Natural killer cell (primary cell): ENCODE data around the gene MALRD1. TPM values are rescaled to one million over a fixed set of nuclear protein-coding genes. Genes with fewer than 3 reads are reported as not detected.

Experiments used
- ATAC-seq, 3 donors: fragments of 150-1000 bp in 2 of 3; fragments of 200-7000 bp in 1 of 3; cut with Tn5 transposase; 1 replicate in 1 of 3; 2 replicates in 2 of 3; pipeline ENCODE4 v1.10.0; 2021; ENCODE audit warnings: mild to moderate bottlenecking in 2 of 3, moderate library complexity in 2 of 3
- DNase-seq, 2 donors: peaks; one replicate each; pipeline versions ENCODE4 v3.0.0 to v3.0.0-alpha.2; 2013 to 2021; ENCODE audit warnings: mixed read lengths in 1 of 2
- H3K27ac ChIP-seq: one replicate; pipeline ENCODE4 v1.5.1; 2013; ENCODE audit warnings: mild to moderate bottlenecking, low read length
- H3K27me3 ChIP-seq: one replicate; pipeline ENCODE4 v1.6.1; 2013; ENCODE audit warnings: low read length; ENCODE audit not compliant: control insufficient read depth, insufficient read depth
- H3K36me3 ChIP-seq: one replicate; pipeline ENCODE4 v1.6.1; 2013; ENCODE audit warnings: low read length; ENCODE audit not compliant: control insufficient read depth, insufficient read depth
- H3K4me1 ChIP-seq: one replicate; pipeline ENCODE4 v1.6.1; 2013; ENCODE audit warnings: low read length; ENCODE audit not compliant: control insufficient read depth, insufficient read depth
- H3K4me3 ChIP-seq: one replicate; pipeline ENCODE4 v1.5.1; 2013; ENCODE audit warnings: low read length
- H3K9me3 ChIP-seq: one replicate; pipeline ENCODE4 v1.6.1; 2013; ENCODE audit warnings: low read length; ENCODE audit not compliant: control insufficient read depth, insufficient read depth
- H3K27ac Mint-ChIP-seq, 2 donors: one replicate each; pipeline ENCODE4 v1.8.0; 2022; ENCODE audit warnings: mild to moderate bottlenecking in 2 of 2, mixed read lengths in 2 of 2, moderate library complexity in 1 of 2
- H3K27me3 Mint-ChIP-seq, 2 donors: one replicate each; pipeline ENCODE4 v1.8.0; 2022; ENCODE audit warnings: low read depth in 2 of 2, mixed read lengths in 2 of 2
- H3K36me3 Mint-ChIP-seq: one replicate; pipeline ENCODE4 v1.8.0; 2022; ENCODE audit warnings: mixed read lengths
- H3K4me1 Mint-ChIP-seq, 2 donors: one replicate each; pipeline ENCODE4 v1.8.0; 2022; ENCODE audit warnings: mixed read lengths in 2 of 2
- H3K4me3 Mint-ChIP-seq: one replicate; pipeline ENCODE4 v1.8.0; 2022; ENCODE audit warnings: mild to moderate bottlenecking, moderate library complexity, mixed read lengths
- H3K9me3 Mint-ChIP-seq, 2 donors: one replicate each; pipeline ENCODE4 v1.8.0; 2022; ENCODE audit warnings: mixed read lengths in 2 of 2
- WGBS: methylation state at CpG from one replicate; pipeline ENCODE4 v1.1.7; 2013; ENCODE audit warnings: missing lambda C conversion rate; ENCODE audit not compliant: insufficient coverage; 5-methylcytosine and 5-hydroxymethylcytosine counted together
- intact Hi-C: fragments of 100-400 bp; cut with micrococcal nuclease; formaldehyde crosslinking; loops from one replicate; pipeline ENCODE4 v1.14.2; 2022
- total RNA-seq, 4 donors: library from RNA; stranded (reverse); fragments of 120-200 nt in 1 of 4; gene quantifications; one replicate each; pipeline versions ENCODE4 v1.2.3 to v1.2.4, GENCODE V29; 2013 to 2022
- TF ChIP-seq, protein P1 (sequence below): fragments of 200-600 bp; IDR thresholded peaks from one replicate; pipeline ENCODE4 v1.8.0; 2022; ENCODE audit warnings: antibody characterized with exemption

Gene MALRD1
- total RNA-seq, 3 donors from 2014 or later (not counting 1 experiment from before 2014, with no cell fraction given) = not detected

- Histone ChIP-seq H3K9me3 (no peaks in the 10 kb centered on the region), H3K4me3 (no peak overlapping the region), H3K27me3 (no peaks in the 10 kb centered on the region), H3K27ac (no peak overlapping the region), H3K36me3 (no peaks in the 10 kb centered on the region), H3K4me1 (no peaks in the 10 kb centered on the region)
- no peak for DNase-seq
- H3K27ac Mint-ChIP-seq = no peak overlapping the region
- intact Hi-C loops = no loop called here
- TF ChIP-seq, protein P1, sequence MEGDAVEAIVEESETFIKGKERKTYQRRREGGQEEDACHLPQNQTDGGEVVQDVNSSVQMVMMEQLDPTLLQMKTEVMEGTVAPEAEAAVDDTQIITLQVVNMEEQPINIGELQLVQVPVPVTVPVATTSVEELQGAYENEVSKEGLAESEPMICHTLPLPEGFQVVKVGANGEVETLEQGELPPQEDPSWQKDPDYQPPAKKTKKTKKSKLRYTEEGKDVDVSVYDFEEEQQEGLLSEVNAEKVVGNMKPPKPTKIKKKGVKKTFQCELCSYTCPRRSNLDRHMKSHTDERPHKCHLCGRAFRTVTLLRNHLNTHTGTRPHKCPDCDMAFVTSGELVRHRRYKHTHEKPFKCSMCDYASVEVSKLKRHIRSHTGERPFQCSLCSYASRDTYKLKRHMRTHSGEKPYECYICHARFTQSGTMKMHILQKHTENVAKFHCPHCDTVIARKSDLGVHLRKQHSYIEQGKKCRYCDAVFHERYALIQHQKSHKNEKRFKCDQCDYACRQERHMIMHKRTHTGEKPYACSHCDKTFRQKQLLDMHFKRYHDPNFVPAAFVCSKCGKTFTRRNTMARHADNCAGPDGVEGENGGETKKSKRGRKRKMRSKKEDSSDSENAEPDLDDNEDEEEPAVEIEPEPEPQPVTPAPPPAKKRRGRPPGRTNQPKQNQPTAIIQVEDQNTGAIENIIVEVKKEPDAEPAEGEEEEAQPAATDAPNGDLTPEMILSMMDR = no peak
- H3K4me3 Mint-ChIP-seq = no peak overlapping the region
- no peak for ATAC-seq
- H3K4me1 Mint-ChIP-seq = no peaks in the 10 kb centered on the region
- 92% methylated on average over 7 of the region's 9 CpGs for WGBS
- H3K36me3 Mint-ChIP-seq = no peaks in the 10 kb centered on the region
- peaks cover 0 to 4% of the 10 kb centered on the region in 2 donors for H3K27me3 Mint-ChIP-seq
- peaks cover 0 to 4% of the 10 kb centered on the region in 2 donors for H3K9me3 Mint-ChIP-seq
These were observed 546.7 kb downstream of the MALRD1 start for GRCh38 chr10:19595212-19595845.

DNA sequence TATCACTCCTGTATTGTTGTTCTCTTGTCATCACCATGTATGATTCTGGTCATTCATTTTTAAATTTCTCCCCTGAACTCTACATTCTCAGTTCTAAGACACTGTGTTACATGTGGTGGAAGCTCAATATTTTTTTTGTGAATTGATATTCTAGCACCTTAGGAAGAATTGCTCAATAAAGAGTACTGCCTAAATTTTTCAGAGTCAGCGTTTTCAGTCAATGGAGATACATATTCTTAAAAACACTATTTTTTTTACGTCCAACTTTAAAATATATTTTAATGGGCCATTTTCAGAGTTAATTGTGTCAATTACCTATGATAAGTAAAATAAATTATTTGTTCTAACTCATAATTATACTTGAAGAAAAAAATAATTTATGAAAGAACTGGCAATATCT, 557.2 kb downstream of the MALRD1 start:
- H3K27ac Mint-ChIP-seq = no peak overlapping the region
- ATAC-seq = no peak
- Histone ChIP-seq H3K4me1 (no peaks in the 10 kb centered on the region), H3K27me3 (no peaks in the 10 kb centered on the region), H3K27ac (no peak overlapping the region), H3K4me3 (no peak overlapping the region), H3K36me3 (no peaks in the 10 kb centered on the region), H3K9me3 (no peaks in the 10 kb centered on the region)
- no peaks in the 10 kb centered on the region for H3K9me3 Mint-ChIP-seq
- no peak overlapping the region for H3K4me3 Mint-ChIP-seq
- H3K27me3 Mint-ChIP-seq = peaks cover 0 to 3% of the 10 kb centered on the region in 2 donors
- H3K36me3 Mint-ChIP-seq = no peaks in the 10 kb centered on the region
- H3K4me1 Mint-ChIP-seq = no peaks in the 10 kb centered on the region
- WGBS = no CpG with 5 or more reads among the region's 2 CpGs
- TF ChIP-seq, protein P1 = no peak
- intact Hi-C loops = no loop called here
- DNase-seq = no peak

GRCh38 chr10:19606968-19607367, 558.4 kb downstream of the MALRD1 start:
- no peak overlapping the region for H3K4me3 ChIP-seq
- Mint-ChIP-seq H3K27me3 (peaks cover 0 to 3% of the 10 kb centered on the region in 2 donors), H3K4me1 (no peaks in the 10 kb centered on the region), H3K4me3 (no peak overlapping the region), H3K9me3 (no peaks in the 10 kb centered on the region), H3K27ac (no peak overlapping the region), H3K36me3 (no peaks in the 10 kb centered on the region)
- WGBS = 82% methylated on average over 3 of the region's 4 CpGs
- no peaks in the 10 kb centered on the region for H3K4me1 ChIP-seq
- DNase-seq (no peak), ATAC-seq (no peak)
- no peaks in the 10 kb centered on the region for H3K36me3 ChIP-seq
- H3K27me3 ChIP-seq = no peaks in the 10 kb centered on the region
- TF ChIP-seq, protein P1 = no peak
- H3K27ac ChIP-seq = no peak overlapping the region
- intact Hi-C loops = no loop called here
- H3K9me3 ChIP-seq = no peaks in the 10 kb centered on the region

GRCh38 chr10:19611775-19612174, 563.2 kb downstream of the MALRD1 start:
- DNase-seq (no peak), ATAC-seq (no peak)
- Mint-ChIP-seq H3K4me1 (no peaks in the 10 kb centered on the region), H3K36me3 (no peaks in the 10 kb centered on the region), H3K9me3 (no peaks in the 10 kb centered on the region), H3K27ac (no peak overlapping the region), H3K27me3 (no peaks in the 10 kb centered on the region), H3K4me3 (no peak overlapping the region)
- Histone ChIP-seq H3K4me3 (no peak overlapping the region), H3K27me3 (no peaks in the 10 kb centered on the region), H3K27ac (no peak overlapping the region), H3K9me3 (no peaks in the 10 kb centered on the region), H3K36me3 (no peaks in the 10 kb centered on the region), H3K4me1 (no peaks in the 10 kb centered on the region)
- intact Hi-C loops = no loop called here
- TF ChIP-seq, protein P1 = no peak
